Loucy (cell line): ENCODE data around the gene RBM33.

Experiments used
- H2AFZ ChIP-seq: fragments of 200-600 bp; sonication (generic); 2 replicates; pipeline ENCODE4 v1.6.0; 2016; ENCODE audit warnings: antibody characterized with exemption, mild to moderate bottlenecking, low read length, moderate library complexity
- H3F3A ChIP-seq: fragments of 200-600 bp; 2 replicates; pipeline ENCODE4 v1.6.0; 2016; ENCODE audit warnings: antibody characterized with exemption, low read depth, mild to moderate bottlenecking
- H3K27me3 ChIP-seq: fragments of 200-600 bp; sonication (generic); 2 replicates; pipeline ENCODE4 v1.6.1; 2014; ENCODE audit warnings: low read length, mild to moderate bottlenecking; ENCODE audit not compliant: insufficient read depth, poor library complexity, severe bottlenecking
- H3K36me3 ChIP-seq: fragments of 200-600 bp; sonication (generic); 2 replicates; pipeline ENCODE4 v1.6.1; 2016; ENCODE audit warnings: low read length; ENCODE audit not compliant: insufficient read depth
- H3K4me1 ChIP-seq: fragments of 200-600 bp; sonication (generic); 2 replicates; pipeline ENCODE4 v1.5.1; 2014; ENCODE audit warnings: low read length, mild to moderate bottlenecking; ENCODE audit not compliant: insufficient read depth, poor library complexity, severe bottlenecking
- H3K4me2 ChIP-seq: fragments of 200-600 bp; sonication (generic); 2 replicates; pipeline ENCODE4 v1.6.0; 2014; ENCODE audit warnings: antibody characterized with exemption, low read length, low read depth, mild to moderate bottlenecking; ENCODE audit not compliant: poor library complexity, severe bottlenecking
- H3K4me3 ChIP-seq: fragments of 200-600 bp; sonication (generic); 2 replicates; pipeline ENCODE4 v1.5.1; 2014; ENCODE audit warnings: low read length, mild to moderate bottlenecking, mixed read lengths; ENCODE audit not compliant: poor library complexity, severe bottlenecking
- H3K79me2 ChIP-seq: fragments of 200-600 bp; sonication (generic); 2 replicates; pipeline ENCODE4 v1.6.1; 2014; ENCODE audit warnings: low read length; ENCODE audit not compliant: insufficient read depth
- H3K9ac ChIP-seq: fragments of 200-600 bp; sonication (generic); 2 replicates; pipeline ENCODE4 v1.6.0; 2014; ENCODE audit warnings: mild to moderate bottlenecking, low read depth, low read length, moderate library complexity; ENCODE audit not compliant: poor library complexity, severe bottlenecking
- H3K9me2 ChIP-seq: fragments of 200-600 bp; sonication (generic); replicated peaks from 2 replicates; pipeline ENCODE4 v1.6.1; 2016; ENCODE audit warnings: low read depth, low read length, mixed read lengths
- H3K9me3 ChIP-seq: fragments of 200-600 bp; sonication (generic); 2 replicates; pipeline ENCODE4 v1.6.1; 2014; ENCODE audit warnings: mild to moderate bottlenecking, antibody characterized with exemption, low read length, low read depth; ENCODE audit not compliant: insufficient read depth
- H4K20me1 ChIP-seq: fragments of 200-600 bp; sonication (generic); 2 replicates; pipeline ENCODE4 v1.6.0; 2014; ENCODE audit warnings: antibody characterized with exemption, low read length, mild to moderate bottlenecking; ENCODE audit not compliant: insufficient read depth, poor library complexity, severe bottlenecking
- EZH2phosphoT487 ChIP-seq: fragments of 200-600 bp; IDR thresholded peaks from 2 replicates; pipeline ENCODE4 v1.6.1; 2018; ENCODE audit warnings: antibody characterized with exemption, mild to moderate bottlenecking, moderate library complexity, borderline replicate concordance
- TF ChIP-seq, protein P1 (sequence below): fragments of 200-600 bp; sonication (generic); conservative IDR thresholded peaks from 2 replicates; pipeline ENCODE4 v1.5.1; 2014; ENCODE audit warnings: mild to moderate bottlenecking, antibody characterized with exemption, low read length

RBM33 gene

GRCh38 chr7:155713384-155713783 is 68.9 kb downstream of the RBM33 start:
- Histone ChIP-seq H3F3A (no peaks in the 10 kb centered on the region), H4K20me1 (peaks cover 10% of the 10 kb centered on the region), H3K9me2 (no peaks in the 10 kb centered on the region), H3K27me3 (no peaks in the 10 kb centered on the region), H3K4me1 (no peaks in the 10 kb centered on the region), H3K9me3 (no peaks in the 10 kb centered on the region), H3K4me3 (no peak overlapping the region), H3K36me3 (peaks cover 96% of the 10 kb centered on the region), H3K4me2 (no peak overlapping the region), H2AFZ (no peak overlapping the region), H3K9ac (no peak overlapping the region), H3K79me2 (peaks cover 36% of the 10 kb centered on the region; the same call in 1 of the 2 replicates)
- TF ChIP-seq EZH2phosphoT487, result no peak
- TF ChIP-seq, protein P1, sequence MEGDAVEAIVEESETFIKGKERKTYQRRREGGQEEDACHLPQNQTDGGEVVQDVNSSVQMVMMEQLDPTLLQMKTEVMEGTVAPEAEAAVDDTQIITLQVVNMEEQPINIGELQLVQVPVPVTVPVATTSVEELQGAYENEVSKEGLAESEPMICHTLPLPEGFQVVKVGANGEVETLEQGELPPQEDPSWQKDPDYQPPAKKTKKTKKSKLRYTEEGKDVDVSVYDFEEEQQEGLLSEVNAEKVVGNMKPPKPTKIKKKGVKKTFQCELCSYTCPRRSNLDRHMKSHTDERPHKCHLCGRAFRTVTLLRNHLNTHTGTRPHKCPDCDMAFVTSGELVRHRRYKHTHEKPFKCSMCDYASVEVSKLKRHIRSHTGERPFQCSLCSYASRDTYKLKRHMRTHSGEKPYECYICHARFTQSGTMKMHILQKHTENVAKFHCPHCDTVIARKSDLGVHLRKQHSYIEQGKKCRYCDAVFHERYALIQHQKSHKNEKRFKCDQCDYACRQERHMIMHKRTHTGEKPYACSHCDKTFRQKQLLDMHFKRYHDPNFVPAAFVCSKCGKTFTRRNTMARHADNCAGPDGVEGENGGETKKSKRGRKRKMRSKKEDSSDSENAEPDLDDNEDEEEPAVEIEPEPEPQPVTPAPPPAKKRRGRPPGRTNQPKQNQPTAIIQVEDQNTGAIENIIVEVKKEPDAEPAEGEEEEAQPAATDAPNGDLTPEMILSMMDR, result no peak

GRCh38 chr7:155714702-155715101 is 70.2 kb downstream of the RBM33 start:
- H4K20me1 ChIP-seq, result peaks cover 9% of the 10 kb centered on the region
- peaks cover 31% of the 10 kb centered on the region; the same call in 1 of the 2 replicates for H3K79me2 ChIP-seq
- no peaks in the 10 kb centered on the region for H3K9me2 ChIP-seq
- no peak overlapping the region for H3K4me3 ChIP-seq
- H3K4me1 ChIP-seq, result no peaks in the 10 kb centered on the region
- H3K4me2 ChIP-seq, result no peak overlapping the region
- no peaks in the 10 kb centered on the region for H3K27me3 ChIP-seq
- no peak overlapping the region for H2AFZ ChIP-seq
- no peak overlapping the region for H3K9ac ChIP-seq
- no peaks in the 10 kb centered on the region for H3K9me3 ChIP-seq
- peaks cover 97% of the 10 kb centered on the region for H3K36me3 ChIP-seq
- TF ChIP-seq, protein P1, result no peak
- TF ChIP-seq EZH2phosphoT487, result no peak
- H3F3A ChIP-seq, result no peaks in the 10 kb centered on the region

DNA sequence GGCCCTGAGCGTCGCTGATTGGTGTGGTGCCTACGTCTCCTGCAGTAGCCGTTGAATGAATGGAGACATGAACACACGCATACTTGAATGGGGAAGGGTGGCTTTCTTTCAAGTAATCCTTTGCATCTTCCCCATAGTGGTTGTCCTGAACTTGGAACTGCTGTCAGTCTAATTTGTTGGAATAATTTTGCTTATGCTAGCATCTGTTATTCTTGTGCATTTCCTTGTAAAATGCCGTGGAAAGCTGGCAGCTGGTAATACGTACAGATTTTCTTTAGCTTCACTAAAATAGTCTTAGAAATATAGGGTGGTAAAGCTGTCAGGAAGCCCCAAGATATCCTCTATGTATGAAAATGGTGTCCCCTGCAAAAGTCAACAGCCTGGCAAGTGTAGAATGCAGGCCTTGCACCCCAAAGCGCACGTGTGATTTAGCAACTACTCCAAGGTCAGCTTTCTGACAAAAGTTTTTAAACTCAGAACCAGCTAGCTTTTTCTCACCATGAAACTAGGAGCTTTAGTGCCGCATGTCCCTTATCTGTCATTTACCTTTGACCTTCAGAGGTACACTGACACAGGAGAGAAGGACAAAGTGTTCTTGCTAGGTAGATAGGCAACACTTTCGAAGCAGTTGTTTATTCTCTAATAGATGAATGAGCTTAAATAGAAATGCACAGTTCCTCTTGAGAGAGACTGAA is 70.8 kb downstream of the RBM33 start:
- H3K36me3 ChIP-seq, result peaks cover 97% of the 10 kb centered on the region
- no peak overlapping the region for H3K4me3 ChIP-seq
- no peaks in the 10 kb centered on the region for H3F3A ChIP-seq
- no peak overlapping the region for H3K9ac ChIP-seq
- no peaks in the 10 kb centered on the region for H3K9me2 ChIP-seq
- no peaks in the 10 kb centered on the region for H3K27me3 ChIP-seq
- H3K4me1 ChIP-seq, result no peaks in the 10 kb centered on the region
- TF ChIP-seq EZH2phosphoT487, result no peak
- TF ChIP-seq, protein P1, result no peak
- no peak overlapping the region for H3K4me2 ChIP-seq
- peaks cover 32% of the 10 kb centered on the region; the same call in 1 of the 2 replicates for H3K79me2 ChIP-seq
- no peaks in the 10 kb centered on the region for H3K9me3 ChIP-seq
- H2AFZ ChIP-seq, result no peak overlapping the region
- H4K20me1 ChIP-seq, result peaks cover 8% of the 10 kb centered on the region
